Epidermal melanocyte (primary cell): Measurements from ENCODE around the gene DUSP22.
A peak's percentile ranks its signal among the peaks of the same experiment; 100 is the strongest.

Source experiments
- DNase-seq: peaks from one replicate; pipeline ENCODE4 v3.0.0; 2011; ENCODE audit warnings: low spot score; ENCODE audit not compliant: insufficient read length

The DUSP22 gene

DNA sequence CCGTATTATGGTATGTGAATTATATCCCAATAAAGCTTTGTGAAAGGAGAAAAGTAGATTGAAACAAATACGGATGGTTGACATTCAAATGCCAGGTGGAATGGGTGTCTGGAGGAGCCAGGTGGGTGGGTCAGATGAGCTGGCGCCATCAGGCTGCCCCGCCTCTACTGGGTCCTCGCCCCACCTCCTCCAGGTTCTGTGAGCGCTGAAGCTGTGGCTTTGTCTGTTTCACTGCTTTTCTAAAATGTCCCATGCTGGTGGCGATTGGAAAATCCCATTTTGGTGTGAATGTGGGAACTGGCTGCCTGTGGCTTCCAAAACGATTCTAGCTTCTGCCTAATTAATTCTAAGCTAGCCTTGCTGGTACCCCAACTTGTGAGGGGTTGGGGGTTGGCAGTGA lies 16.5 kb downstream of the DUSP22 start:
- DNase-seq = no peak

DNA sequence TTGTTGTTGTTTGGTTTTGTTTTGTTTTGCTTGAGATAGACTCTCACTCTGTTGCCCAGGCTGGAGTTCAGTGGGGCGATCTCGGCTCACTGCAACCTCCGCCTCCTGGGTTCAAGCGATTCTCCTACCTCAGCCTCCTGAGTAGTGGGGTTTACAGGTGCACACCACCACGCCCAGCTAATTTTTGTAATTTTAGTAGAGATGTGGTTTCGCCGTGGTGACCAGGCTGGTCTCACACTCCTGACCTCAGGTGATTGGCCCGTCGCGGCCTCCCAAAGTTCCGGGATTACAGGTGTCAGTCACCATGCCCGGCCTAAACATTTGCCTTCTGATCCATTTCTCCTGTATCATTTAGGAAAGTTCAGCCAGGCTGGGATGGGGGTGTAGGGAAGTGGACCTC lies 17.7 kb downstream of the DUSP22 start:
- DNase-seq = no peak

DNA sequence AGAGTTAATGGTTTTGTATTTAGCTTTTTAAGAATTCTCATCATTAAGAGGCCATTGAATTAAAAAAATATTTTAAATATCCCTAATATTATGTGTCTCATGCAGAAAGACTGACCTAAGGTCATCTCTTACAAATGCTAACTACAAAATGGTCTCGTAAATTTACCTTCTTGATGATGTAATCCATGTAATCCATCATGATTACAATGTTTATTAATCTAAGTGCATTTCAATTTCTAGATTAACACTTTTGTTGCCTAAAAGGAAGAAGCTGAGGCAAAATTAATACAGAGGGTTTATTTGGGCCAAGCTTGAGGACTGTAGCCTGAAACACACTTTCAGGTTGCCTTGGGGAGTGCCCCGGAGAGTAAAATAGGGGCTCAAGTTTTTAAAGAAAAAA lies 18.4 kb downstream of the DUSP22 start:
- DNase-seq = no peak

DNA sequence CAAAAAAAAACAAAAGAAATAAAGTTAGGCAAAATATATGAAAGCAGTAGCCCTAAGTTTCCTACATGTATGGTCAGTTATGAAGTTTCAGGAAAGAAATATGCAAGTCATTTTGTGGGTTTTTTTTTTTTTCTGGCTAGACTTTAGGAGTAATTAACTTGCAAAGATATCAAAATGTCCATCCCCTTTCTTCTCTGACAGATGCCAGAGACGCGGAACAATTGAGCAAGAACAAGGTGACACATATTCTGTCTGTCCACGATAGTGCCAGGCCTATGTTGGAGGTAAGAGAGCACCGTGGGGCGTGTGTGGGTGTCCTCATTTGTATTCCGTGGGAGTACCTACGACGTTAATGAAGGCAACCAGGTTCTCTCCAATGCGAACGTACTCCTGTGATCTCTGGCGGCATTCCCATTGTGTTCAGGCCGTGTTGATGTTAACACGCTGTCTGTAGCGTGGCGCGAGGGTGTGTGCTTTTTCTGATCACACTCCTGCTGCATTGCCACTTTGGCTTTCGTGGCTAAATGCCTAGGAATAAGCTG lies 19.5 kb downstream of the DUSP22 start:
- DNase-seq = no peak

DNA sequence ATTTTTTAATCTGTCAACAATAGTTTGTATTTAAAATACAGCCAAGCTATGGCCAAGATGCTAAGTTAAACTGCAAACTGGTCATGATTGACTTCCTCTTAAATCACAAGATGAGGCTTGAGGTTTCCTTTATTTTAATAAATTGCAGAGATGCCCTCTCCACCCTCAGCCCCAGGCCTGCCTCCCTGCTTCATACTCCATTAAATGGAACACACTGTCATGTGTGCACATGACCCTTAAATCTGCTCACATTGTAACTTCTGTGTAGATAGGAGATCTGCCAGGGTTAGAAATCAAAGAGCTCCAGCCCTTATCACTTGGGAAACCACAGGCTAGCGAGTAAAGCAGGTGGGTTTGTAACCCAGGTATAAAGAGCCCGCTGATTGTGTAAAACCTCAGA lies 20.8 kb downstream of the DUSP22 start:
- DNase-seq = peak; percentile 77

DNA sequence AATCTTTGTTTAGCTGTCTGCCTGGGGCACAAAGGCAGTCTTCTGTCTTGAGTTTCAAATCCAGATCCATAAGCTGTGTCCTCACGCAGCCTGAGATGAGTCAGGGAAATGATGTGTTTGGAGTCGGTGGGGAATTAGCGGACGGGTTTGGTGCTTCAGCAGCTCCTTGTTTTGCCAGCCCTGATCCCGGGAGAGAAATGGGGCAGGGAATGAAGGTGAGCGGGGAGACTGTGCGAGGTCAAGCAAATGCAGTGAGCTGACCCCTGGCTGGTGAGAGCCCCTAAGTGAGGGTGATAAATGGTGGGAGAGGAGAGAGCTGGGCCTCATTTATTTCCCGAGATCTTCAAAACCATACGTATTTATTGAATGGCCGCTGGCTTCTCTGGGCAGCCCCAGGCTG lies 21.6 kb downstream of the DUSP22 start:
- peak; percentile 77 for DNase-seq

DNA sequence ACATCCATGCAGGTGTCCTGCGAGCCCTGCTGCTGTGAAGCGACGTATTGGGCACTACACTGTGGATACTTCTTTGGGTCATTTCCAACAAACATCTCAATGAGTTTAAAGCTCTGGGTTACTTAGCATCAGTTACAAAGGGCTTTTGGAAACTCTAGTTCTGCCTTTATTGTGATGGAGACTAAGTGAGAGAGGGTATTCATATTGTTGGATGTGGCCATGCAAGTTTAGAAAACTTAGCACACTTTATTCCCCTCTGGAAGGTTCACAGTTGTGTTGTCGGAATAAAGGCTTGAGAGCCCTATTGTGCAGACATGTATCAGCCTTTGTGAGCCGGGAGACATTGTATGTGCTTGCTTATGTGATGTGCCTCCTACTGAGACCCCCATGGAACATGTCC lies 22.1 kb downstream of the DUSP22 start:
- no peak for DNase-seq

DNA sequence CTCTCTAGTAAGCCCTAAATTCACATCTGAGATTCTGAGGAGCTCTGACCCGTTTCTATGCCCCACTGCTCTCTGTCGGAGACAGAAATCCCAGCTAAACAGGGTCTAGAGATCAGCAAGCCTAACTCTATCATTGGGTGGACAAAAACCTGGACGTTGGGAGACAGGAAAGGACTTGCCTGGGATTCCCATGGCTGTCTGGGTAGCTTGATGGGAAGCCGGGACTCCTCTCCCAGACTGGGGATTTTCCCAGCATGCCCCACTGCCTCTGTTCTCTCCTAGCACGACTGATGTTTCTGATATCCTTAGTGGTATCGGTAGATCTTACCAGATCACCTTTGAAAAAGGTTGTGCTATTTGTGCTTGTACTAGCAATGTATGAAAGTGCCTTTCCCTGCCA lies 22.9 kb downstream of the DUSP22 start:
- no peak for DNase-seq

DNA sequence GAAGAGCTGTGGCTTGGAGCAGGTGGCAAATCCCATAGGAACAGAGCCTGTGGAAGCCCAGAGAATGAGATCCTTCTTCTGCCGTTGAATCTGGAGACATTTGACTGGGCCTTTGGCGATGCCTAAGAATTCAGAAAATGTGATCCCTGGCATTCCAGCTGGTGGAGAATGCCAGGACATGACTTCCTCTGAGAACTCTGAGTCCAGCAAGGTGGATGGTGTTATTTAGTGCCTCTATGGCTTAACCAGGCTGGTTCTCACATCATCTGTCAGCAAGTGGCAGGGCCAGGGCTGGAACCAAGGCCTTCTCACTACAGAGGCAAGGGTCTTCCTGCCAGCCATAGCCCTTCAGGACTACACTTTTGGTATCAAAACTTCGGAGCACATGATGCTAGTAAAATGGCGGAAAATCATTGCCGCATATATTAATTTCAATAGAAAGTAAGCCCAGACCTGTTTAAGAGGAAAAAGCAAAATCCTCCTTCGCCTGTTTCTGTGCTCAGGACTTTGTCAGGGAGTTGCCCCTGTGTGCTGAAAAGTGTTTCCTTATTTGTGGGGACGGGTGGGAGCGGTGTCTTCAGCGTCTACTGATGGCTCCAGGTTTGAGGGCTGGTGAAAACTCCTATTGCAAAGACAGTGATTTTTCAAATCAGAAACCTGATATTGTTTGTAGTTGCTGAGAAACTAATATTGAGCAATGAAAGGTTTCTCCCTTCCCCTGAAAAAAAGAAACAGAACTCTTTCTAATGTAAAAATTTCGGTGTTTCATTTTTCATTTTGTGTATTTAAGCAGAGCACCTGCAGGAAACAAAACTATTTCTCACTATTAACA lies 23.9 kb downstream of the DUSP22 start:
- DNase-seq = no peak

DNA sequence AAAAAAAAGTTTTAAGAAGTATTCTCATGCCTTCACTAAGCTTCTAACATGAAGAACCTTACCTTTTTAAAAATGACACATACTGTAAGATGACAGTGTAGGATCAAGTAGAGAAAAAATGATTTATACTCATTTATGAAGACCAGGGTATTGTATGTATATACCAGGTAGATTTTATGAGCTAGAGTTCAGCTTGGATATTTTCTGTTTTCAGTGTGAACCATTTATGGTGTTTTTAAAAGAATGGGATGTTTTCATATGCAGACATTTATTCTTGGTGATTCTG lies 24.4 kb downstream of the DUSP22 start:
- DNase-seq = no peak

DNA sequence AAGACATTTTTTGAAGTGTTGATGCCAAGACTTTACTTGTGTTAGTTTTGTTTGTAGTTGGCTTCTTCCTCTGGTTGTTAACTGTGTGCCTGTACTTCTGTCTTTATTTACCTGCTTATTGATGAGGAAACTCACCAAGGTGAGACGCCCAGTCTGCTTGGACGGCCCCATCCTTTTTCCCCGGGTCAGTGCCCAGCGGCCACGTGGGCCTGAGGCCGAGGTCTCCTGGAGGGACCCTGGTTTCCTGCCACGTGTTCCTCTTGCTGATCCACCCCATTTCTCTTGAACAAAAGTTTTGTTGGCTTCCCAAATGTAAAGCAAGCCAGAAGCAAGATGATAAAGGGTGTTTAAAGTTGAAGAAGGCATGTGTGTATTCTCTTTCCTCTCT lies 24.8 kb downstream of the DUSP22 start:
- no peak for DNase-seq

DNA sequence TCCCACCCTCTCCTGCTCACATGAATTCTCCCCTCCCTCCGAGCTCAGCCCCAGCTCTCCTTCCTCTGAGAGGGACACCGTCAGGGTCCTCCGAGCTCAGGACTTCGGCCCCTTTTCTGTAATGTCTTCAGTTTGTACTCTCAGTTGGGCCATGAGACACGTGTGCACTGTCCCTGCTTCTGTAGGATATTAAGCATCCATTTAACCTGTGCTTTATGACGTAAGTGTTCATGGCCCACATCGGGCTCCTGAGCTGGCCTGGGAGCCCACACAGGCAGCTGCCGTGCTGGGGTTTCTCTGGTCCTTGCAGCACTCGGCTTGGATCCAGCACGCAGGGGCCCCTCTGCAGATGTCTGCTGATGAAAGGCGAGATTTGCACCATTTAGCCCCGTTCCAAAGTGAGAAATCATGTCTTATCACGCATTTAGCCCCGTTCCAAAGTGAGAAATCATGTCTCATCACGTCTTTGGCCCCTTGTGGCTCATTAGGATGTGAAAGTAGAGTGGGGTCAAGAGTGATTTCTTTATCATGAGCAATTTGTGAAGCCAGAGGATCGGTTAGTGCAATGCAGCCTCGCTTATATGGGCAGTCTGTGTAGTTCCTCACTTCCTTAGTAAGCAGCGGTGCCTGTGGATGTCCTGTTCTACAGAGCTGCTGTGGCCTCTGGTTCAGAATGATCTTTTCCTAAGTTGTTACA lies 25.3 kb downstream of the DUSP22 start:
- DNase-seq = no peak

DNA sequence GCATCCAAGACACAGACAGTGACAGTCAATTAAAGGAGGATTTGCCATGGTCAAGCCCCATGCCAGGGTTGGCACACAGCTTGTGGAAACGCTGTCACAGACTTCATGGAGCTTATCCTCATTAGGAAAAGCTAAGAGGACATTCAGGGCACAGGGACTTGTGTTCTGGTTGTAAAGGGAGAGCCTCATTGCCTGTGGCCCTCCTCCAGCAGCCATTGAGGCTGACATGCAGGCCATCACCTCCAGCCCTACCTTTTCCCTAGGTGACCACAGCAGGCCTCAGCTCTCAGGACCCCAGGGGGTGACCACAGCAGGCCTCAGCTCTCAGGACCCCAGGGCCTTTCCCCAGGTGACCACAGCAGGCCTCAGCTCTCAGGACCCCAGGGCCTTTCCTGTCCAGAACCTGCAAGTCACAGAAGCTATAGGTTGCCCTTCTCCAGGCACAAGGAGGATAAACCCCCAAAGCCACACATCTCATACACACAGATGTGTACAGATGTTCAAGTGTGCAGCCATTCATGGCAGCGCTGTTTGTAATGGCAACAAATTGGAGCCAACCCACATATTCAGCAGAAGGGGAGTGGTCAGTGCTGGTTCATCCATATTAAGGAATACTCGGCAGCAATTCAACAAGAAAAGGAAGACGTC lies 26.1 kb downstream of the DUSP22 start:
- DNase-seq = no peak

DNA sequence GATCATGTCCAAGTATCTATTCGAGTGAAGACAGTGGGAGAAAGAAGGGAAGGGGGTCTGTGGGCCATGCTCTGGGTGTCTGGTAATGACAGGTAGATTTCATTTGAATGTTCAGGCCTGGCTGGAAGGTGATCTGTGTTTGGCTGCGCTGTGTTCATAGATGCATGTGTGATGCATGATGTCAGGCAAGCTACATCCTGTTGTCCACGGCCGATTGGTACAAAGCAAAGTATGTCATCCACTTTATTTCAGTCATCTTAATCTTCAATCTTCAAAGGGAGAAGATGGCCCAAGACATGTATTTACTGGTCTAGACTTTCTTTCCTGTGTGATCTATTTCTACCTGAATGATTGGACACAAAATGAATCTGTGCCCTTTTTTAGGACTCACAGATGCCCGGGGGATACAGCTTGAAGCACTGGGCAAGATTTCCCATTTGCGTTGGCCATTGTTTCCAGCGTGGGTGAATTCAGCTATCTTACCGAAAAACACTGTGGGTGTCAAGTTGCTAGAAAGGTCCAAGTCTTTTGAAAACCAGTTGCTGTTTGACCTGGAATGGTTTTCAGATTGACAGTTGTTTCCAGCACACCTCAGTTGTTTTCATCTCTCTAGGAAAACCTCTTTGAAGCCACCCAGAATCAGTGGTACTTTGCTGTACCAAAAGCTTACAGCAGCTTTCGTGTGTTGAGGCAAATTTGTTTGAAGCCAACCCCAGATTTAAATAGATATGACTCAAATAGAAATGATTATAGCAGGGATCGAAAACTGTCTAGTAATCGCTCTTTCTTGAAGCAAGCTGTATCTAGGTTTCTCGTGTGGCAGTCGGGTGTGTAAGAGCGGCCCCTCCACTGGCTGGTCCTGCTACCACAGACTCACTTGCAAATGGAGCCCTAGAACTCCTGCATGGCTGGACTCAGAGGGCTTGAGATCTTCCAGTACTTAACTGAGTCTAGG lies 27.2 kb downstream of the DUSP22 start:
- DNase-seq = no peak

DNA sequence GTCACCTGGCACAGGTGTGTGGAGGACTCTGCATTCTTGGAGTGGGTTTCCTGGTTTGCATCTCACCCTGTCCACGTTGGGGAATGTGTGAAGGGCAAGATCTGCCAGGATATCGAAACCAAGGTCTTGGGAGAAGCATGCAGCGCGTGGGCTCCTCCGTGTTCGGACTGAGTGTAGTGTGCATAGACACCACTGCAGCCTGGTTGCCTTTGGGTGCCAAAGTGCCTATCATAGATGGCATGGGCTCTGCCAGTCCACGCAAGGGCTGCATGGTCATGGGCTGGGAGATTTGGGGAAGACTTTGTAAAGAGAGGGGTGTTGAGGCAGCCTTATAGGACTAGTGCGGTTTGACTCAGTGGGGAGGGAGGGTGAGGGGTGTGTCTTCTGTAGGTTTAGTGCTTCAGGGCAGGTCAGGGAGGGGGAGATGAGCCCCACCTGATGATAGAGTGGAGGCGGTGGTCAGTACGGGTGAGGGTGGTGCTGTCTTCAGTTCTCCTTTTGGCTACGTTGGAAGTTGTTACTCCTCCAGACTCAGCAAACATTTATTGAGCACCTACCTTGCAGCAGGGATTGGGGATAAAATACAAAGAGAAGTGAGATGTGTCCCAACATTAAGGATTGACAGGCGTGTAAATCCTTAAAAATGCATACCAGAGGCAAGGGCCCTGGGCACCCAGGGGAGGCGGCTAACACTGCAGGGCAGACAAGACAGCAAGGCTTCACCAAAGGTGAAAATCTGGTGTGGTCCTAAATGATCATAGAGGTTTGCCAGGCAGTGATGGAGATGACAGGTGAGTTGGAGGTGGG lies 28.3 kb downstream of the DUSP22 start:
- DNase-seq = no peak

DNA sequence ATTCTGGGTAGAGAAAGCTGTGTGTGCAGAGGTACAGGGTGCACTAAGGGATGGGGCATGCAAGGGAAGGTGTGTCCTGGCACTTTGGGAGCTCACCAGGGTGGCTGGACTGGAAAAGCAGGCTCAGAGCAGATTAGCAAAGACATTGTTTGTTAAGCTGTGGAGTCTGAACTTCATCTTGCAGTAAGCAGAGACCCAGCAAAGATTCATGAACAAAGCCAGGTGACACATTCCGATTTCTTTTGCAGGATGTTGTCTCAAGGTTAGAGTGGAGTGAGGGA lies 28.8 kb downstream of the DUSP22 start:
- DNase-seq = no peak

DNA sequence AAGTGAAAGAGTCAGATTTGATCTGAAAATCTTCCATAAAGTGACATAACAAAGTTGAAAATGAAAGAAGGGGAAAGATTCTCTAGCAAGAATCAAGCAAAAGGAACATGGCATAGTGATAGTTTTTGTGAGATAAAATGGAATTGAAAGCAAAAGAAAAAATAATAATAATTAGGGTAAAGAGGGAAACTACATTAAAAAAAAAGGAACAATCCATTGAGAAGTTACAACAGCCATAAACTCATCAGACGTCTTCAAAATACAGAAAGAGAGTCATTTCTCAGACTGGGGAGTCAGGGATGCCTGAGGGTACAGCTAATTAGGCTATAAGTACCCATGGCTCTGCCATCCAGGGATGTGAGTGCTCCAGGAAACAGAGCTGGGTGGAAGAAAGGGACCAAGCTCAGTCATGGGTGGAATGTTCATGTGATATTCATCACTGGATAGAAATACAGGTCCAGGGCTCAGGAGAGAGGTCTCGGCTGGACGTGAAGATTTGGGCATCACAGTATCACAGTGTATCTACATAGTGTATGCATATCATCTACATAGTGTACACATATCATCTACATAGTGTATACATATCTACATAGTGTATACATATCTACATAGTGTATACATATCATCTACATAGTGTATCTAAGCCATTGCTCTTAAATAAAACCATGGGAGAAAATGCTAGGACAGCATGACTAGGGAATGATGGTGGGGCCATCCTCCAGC lies 29.4 kb downstream of the DUSP22 start:
- no peak for DNase-seq

DNA sequence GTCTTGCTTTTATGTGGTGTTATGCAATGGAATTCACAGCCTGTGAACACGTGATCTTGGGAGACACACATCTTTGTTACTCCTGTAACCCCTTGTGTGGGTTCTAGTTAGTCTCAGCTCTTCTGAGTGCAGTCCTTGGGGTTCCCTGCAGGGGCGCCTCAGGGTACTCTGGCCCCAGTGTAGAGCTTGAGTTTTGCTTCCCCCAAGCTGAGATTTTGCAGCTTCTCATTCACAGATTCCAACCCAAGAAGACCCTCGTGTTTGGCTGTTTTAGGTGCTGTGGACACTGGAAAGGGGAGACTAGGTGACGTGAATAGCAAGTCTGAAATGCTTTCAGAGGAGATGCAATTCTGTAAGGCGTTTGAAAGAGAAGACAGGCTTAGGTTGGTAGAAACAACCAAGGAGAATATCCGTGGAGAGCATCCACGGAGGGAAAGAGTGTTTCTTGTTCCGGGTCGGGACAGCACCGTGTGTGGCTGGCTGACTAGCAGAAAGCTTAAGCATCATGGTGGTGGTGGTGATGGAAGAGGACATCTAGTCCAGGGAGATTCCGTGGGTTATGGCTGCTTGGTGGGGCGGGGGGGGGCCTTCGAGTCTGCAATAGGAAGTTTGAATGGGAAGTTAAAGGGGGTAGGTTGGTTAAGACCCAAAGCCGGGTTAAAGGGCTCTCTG lies 30.1 kb downstream of the DUSP22 start:
- no peak for DNase-seq

DNA sequence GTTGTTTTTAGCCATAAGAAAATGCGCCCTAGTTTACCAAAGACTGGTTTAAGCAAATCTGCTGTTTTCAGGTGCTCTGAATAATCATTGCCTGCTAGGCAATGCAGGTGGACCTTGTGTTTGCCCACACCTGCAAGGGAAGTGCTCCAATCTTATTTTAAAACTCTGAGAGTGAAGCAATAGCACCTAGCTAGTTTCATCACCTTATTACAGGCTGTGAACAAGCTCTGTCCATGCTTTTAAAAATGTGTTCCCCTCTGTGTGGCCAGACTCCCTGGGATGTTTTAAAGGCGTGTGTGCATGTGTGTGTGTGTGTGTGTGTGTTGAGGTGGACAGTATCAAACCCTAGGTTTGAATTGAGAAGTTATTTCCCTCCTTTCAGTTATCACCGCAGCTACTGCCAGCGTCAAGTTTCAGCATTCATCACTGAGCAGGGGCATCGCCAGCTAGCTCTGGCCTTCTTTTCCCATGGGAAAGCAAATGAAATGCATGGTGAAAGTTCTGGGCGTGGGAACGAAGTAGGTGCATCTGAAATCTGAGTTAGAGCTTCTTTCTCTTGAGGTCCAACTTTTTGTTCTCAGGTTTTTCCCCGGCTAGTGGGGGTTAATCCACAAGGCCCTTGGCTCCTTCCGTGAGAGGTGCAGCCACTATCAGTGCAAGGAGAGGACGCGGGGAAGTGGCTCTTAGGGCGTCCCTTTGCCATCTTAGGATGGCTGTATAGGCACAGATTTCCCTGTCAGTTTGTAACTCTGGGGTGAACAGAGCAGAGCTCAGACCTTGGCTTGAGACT lies 30.8 kb downstream of the DUSP22 start:
- no peak for DNase-seq
